Measurements from ENCODE around the gene CBS.

CBS gene

DNA sequence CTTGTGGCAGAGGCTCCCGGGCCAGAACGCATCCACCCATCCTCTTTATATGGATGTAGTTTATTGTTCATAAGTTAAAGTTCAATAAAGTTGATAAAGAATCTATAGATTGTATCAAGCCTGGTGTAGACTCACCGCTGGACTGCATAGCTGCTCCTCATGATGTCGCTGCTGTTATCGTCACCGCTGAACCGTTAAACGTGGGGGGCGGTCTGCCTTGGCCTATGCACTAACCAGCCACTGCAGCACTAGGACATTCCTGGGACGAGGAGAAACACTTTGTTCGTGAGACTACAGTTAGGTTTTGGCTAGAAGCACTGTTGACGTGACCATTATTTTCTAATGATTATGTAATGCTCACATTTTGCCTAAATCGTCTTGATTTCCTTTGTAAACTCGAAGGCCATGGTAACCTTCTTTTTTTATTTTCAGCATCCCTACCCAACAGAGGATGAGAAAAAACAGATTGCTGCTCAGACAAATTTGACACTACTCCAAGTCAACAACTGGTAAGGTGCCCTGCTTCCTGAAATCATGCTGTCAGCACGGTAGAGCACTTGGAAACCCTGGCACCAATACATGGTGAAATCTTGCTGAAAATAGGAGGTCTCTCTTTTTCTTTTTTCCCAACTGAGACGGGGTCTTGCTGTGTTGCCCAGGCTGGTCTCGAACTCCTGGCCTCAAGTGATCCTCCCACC lies 51.0 kb downstream of the CBS start:
- H3K4me3 ChIP-seq (ENCODE audit: low read depth, low read length) = no peak overlapping the region
- TF ChIP-seq, protein P1, sequence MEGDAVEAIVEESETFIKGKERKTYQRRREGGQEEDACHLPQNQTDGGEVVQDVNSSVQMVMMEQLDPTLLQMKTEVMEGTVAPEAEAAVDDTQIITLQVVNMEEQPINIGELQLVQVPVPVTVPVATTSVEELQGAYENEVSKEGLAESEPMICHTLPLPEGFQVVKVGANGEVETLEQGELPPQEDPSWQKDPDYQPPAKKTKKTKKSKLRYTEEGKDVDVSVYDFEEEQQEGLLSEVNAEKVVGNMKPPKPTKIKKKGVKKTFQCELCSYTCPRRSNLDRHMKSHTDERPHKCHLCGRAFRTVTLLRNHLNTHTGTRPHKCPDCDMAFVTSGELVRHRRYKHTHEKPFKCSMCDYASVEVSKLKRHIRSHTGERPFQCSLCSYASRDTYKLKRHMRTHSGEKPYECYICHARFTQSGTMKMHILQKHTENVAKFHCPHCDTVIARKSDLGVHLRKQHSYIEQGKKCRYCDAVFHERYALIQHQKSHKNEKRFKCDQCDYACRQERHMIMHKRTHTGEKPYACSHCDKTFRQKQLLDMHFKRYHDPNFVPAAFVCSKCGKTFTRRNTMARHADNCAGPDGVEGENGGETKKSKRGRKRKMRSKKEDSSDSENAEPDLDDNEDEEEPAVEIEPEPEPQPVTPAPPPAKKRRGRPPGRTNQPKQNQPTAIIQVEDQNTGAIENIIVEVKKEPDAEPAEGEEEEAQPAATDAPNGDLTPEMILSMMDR (IDR thresholded peaks at IDR 0.05; ENCODE audit: control insufficient read depth, extremely low read depth, insufficient read depth) = no peak
- no peak for DNase-seq (ENCODE audit: low read depth)

GRCh38 chr21:43023175-43023574 lies 52.5 kb downstream of the CBS start:
- DNase-seq (ENCODE audit: low read depth) = no peak
- TF ChIP-seq, protein P1 (IDR thresholded peaks at IDR 0.05; ENCODE audit: control insufficient read depth, extremely low read depth, insufficient read depth) = no peak
- H3K4me3 ChIP-seq (ENCODE audit: low read depth, low read length) = no peak overlapping the region

DNA sequence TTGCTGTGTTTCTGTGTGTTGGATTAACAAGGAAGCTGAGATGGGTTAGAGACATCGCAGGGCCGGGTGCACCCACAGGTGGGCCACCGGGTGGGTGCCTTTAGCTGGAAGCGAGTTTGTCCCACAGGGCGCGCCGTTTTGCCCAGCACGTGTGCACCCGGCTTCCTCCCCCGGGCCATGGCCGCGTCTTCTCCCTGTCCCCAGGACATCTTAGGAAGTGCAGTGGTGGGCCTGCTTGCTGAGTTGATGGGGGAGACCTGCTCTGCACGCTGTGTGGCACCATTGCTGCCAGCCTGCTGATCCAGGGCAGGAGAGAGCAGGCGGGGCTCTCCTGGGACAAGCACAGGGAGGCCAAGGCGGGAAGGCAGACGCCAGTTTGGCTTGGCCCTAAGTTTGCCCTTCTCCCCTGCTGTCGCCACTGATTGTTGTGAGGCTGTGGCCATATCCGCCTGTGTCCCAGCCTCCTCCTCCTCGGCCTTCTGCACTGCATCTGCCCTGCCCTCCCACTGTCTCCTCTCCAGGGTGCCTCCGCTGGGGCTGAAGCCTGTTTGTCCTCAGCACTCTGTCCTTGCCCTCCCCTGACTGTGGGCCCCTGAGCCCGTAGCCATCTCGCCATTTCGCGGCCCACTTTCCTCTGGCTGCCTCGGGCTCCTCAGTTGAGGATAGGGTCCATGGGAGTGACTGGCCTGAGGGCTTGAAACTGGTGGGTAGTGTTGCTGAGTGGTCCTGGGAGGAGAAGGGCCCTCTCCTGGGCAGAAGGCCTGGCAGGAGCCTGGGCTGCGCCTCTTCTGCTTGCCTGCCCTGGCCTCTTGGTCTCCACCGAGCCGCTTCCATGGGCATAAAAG lies 53.7 kb downstream of the CBS start:
- TF ChIP-seq, protein P1 (IDR thresholded peaks at IDR 0.05; ENCODE audit: control insufficient read depth, extremely low read depth, insufficient read depth) = no peak
- H3K4me3 ChIP-seq (ENCODE audit: low read depth, low read length) = no peak overlapping the region
- DNase-seq (ENCODE audit: low read depth) = no peak

DNA sequence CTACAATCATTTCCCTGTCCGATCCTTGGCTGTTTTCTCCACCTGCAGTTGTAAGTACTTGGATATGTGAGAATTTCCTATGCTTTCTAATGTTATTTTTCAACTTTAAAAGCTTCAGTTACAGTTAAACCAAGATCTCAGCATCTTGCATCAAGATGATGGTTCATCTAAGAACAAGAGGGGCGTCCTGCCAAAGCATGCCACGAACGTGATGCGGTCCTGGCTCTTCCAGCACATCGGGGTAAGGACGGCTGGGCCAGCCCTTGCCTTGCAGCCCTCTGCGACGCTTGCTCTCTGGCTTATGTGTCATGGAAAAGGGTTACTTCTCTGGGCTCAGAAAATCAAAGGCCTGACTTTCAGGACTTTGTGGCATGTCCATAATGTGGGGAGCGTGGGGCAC lies 54.4 kb downstream of the CBS start:
- DNase-seq (ENCODE audit: low read depth) = no peak
- no peak overlapping the region for H3K4me3 ChIP-seq (ENCODE audit: low read depth, low read length)
- TF ChIP-seq, protein P1 (IDR thresholded peaks at IDR 0.05; ENCODE audit: control insufficient read depth, extremely low read depth, insufficient read depth) = no peak

GRCh38 chr21:43020771-43021170 lies 54.9 kb downstream of the CBS start:
- H3K4me3 ChIP-seq (ENCODE audit: low read depth, low read length) = no peak overlapping the region
- no peak for DNase-seq (ENCODE audit: low read depth)
- TF ChIP-seq, protein P1 (IDR thresholded peaks at IDR 0.05; ENCODE audit: control insufficient read depth, extremely low read depth, insufficient read depth) = no peak

GRCh38 chr21:43020177-43020576 lies 55.5 kb downstream of the CBS start:
- H3K4me3 ChIP-seq (ENCODE audit: low read depth, low read length) = no peak overlapping the region
- DNase-seq (ENCODE audit: low read depth) = no peak
- TF ChIP-seq, protein P1 (IDR thresholded peaks at IDR 0.05; ENCODE audit: control insufficient read depth, extremely low read depth, insufficient read depth) = no peak
